Measurements from ENCODE around the gene CBR4. TPM values are rescaled to one million over a fixed set of nuclear protein-coding genes. Genes with fewer than 3 reads are reported as not detected.
A peak's percentile ranks its signal among the peaks of the same experiment; 100 is the strongest.

Gene CBR4
- total and polyA plus RNA-seq, 2 experiments from 2014 or later, result 36.9 to 38.1 TPM

DNA sequence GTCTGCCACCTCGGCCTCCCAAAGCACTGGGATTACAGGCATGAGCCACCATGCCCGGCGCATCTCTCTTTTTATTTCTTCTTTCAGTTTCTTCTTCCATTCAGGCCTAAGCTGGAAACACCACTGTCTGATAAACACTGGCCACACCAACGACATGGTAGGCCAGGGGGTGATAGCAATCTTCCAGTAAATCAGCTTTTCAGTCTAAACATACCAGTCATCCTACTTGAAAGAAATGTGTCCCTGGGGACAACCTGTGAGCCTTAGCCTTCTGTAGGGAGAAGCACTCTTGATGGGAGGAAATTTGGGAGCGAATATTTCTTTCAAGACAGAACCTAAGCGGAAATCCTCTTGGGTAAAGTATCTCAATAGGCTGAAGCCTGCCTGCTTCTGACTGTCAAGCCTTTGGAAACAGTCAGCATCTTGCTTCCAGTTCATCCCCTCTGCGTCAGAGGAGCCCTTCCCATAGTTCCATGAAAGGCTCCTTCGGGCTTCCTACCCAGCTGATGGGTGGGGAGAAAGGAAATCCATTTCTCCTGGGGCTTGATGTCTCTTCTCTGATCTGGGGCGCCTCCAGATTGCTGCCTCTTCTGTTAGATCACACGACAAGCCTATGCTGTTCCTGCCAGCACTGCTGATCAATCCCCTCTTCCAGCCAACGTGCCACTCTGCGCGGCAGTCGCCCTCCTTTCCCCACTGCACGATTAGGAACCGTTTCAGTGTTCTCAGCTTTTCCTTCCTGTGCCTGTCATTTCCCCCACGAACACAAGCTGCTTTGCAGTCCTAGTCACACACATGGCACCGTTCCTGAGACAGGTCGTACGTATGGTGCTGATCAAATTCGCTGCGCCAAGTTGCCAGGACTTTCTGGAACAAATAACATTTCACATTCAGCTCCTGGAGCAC, 49.5 kb upstream of the CBR4 start:
- H3K27ac Mint-ChIP-seq, result no peak overlapping the region
- no peaks in the 10 kb centered on the region for H3K36me3 ChIP-seq (ENCODE audit: insufficient read depth)
- no peaks in the 10 kb centered on the region for H3K36me3 Mint-ChIP-seq (ENCODE audit: low read depth)
- H3K79me2 ChIP-seq (replicated peaks; ENCODE audit: insufficient read depth), result no peaks in the 10 kb centered on the region
- H3K9me3 Mint-ChIP-seq, result no peaks in the 10 kb centered on the region
- peak overlapping the region; percentile 89 for H2AFZ ChIP-seq
- H3K27me3 ChIP-seq (ENCODE audit: insufficient read depth), result no peaks in the 10 kb centered on the region
- no peaks in the 10 kb centered on the region for H3F3A ChIP-seq (replicated peaks; ENCODE audit: low read depth)
- no peak overlapping the region for H3K27ac ChIP-seq (ENCODE audit: low read depth)
- no peak overlapping the region for H3K4me2 ChIP-seq
- no peak for DNase-seq (ENCODE audit: low spot score)
- H3K4me3 Mint-ChIP-seq, result no peak overlapping the region
- no peak overlapping the region for H3K4me3 ChIP-seq
- H4K20me1 ChIP-seq (replicated peaks; ENCODE audit: insufficient read depth), result no peaks in the 10 kb centered on the region
- no peaks in the 10 kb centered on the region for H3K9me2 ChIP-seq (ENCODE audit: insufficient read depth)
- TF ChIP-seq, protein P1, sequence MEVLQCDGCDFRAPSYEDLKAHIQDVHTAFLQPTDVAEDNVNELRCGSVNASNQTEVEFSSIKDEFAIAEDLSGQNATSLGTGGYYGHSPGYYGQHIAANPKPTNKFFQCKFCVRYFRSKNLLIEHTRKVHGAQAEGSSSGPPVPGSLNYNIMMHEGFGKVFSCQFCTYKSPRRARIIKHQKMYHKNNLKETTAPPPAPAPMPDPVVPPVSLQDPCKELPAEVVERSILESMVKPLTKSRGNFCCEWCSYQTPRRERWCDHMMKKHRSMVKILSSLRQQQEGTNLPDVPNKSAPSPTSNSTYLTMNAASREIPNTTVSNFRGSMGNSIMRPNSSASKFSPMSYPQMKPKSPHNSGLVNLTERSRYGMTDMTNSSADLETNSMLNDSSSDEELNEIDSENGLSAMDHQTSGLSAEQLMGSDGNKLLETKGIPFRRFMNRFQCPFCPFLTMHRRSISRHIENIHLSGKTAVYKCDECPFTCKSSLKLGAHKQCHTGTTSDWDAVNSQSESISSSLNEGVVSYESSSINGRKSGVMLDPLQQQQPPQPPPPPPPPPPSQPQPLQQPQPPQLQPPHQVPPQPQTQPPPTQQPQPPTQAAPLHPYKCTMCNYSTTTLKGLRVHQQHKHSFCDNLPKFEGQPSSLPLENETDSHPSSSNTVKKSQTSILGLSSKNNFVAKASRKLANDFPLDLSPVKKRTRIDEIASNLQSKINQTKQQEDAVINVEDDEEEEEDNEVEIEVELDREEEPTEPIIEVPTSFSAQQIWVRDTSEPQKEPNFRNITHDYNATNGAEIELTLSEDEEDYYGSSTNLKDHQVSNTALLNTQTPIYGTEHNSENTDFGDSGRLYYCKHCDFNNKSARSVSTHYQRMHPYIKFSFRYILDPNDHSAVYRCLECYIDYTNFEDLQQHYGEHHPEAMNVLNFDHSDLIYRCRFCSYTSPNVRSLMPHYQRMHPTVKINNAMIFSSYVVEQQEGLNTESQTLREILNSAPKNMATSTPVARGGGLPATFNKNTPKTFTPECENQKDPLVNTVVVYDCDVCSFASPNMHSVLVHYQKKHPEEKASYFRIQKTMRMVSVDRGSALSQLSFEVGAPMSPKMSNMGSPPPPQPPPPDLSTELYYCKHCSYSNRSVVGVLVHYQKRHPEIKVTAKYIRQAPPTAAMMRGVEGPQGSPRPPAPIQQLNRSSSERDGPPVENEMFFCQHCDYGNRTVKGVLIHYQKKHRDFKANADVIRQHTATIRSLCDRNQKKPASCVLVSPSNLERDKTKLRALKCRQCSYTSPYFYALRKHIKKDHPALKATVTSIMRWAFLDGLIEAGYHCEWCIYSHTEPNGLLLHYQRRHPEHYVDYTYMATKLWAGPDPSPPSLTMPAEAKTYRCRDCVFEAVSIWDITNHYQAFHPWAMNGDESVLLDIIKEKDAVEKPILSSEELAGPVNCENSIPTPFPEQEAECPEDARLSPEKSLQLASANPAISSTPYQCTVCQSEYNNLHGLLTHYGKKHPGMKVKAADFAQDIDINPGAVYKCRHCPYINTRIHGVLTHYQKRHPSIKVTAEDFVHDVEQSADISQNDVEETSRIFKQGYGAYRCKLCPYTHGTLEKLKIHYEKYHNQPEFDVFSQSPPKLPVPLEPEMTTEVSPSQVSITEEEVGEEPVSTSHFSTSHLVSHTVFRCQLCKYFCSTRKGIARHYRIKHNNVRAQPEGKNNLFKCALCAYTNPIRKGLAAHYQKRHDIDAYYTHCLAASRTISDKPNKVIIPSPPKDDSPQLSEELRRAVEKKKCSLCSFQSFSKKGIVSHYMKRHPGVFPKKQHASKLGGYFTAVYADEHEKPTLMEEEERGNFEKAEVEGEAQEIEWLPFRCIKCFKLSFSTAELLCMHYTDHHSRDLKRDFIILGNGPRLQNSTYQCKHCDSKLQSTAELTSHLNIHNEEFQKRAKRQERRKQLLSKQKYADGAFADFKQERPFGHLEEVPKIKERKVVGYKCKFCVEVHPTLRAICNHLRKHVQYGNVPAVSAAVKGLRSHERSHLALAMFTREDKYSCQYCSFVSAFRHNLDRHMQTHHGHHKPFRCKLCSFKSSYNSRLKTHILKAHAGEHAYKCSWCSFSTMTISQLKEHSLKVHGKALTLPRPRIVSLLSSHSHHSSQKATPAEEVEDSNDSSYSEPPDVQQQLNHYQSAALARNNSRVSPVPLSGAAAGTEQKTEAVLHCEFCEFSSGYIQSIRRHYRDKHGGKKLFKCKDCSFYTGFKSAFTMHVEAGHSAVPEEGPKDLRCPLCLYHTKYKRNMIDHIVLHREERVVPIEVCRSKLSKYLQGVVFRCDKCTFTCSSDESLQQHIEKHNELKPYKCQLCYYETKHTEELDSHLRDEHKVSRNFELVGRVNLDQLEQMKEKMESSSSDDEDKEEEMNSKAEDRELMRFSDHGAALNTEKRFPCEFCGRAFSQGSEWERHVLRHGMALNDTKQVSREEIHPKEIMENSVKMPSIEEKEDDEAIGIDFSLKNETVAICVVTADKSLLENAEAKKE (CRISPR knock-in tag; IDR thresholded peaks at IDR 0.05), result no peak
- TF ChIP-seq STAT1 (IDR thresholded peaks at IDR 0.05; ENCODE audit: unreplicated experiment), result no peak
- no peak for TF ChIP-seq EZH2phosphoT487 (IDR thresholded peaks at IDR 0.05; ENCODE audit: unreplicated experiment)
- peaks cover 2% of the 10 kb centered on the region for H3K27me3 Mint-ChIP-seq (ENCODE audit: insufficient read depth, low read depth, poor library complexity)
- H3K4me1 ChIP-seq (ENCODE audit: insufficient read depth), result no peaks in the 10 kb centered on the region
- no peaks in the 10 kb centered on the region for H3K4me1 Mint-ChIP-seq
- ATAC-seq, result no peak

DNA sequence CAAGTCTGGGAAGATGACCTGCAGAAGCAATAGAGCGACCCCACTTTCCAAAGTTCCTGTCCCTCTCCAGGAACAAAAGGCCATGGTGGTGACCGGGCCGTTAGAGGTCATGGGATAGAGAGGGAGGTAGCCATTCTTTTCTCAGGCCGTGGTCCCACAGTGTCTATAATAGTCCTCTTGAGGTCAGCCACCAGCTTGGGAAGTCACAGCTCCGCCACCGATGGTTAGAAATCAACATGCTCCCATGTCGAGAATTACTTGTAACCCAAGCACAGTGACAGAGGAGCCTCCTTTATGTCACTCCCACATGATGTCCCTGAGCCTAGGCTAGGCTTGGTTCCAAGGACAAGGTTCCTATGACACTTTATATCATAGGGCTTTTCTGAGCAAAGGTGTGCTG, 48.3 kb upstream of the CBR4 start:
- Histone ChIP-seq H3K27me3 (ENCODE audit: insufficient read depth) (no peaks in the 10 kb centered on the region), H3K4me1 (ENCODE audit: insufficient read depth) (no peaks in the 10 kb centered on the region), H3K27ac (ENCODE audit: low read depth) (no peak overlapping the region), H3F3A (replicated peaks; ENCODE audit: low read depth) (no peaks in the 10 kb centered on the region), H4K20me1 (replicated peaks; ENCODE audit: insufficient read depth) (no peaks in the 10 kb centered on the region), H3K79me2 (replicated peaks; ENCODE audit: insufficient read depth) (no peaks in the 10 kb centered on the region), H3K9me2 (ENCODE audit: insufficient read depth) (no peaks in the 10 kb centered on the region), H2AFZ (no peak overlapping the region), H3K36me3 (ENCODE audit: insufficient read depth) (no peaks in the 10 kb centered on the region), H3K4me2 (no peak overlapping the region), H3K4me3 (no peak overlapping the region)
- no peak overlapping the region for H3K27ac Mint-ChIP-seq
- peaks cover 2% of the 10 kb centered on the region for H3K27me3 Mint-ChIP-seq (ENCODE audit: insufficient read depth, low read depth, poor library complexity)
- no peaks in the 10 kb centered on the region for H3K4me1 Mint-ChIP-seq
- DNase-seq (ENCODE audit: low spot score) (no peak), ATAC-seq (no peak)
- H3K36me3 Mint-ChIP-seq (ENCODE audit: low read depth), result no peaks in the 10 kb centered on the region
- H3K9me3 Mint-ChIP-seq, result no peaks in the 10 kb centered on the region
- H3K4me3 Mint-ChIP-seq, result no peak overlapping the region
- TF ChIP-seq, protein P1 (CRISPR knock-in tag; IDR thresholded peaks at IDR 0.05), result no peak
- TF ChIP-seq ZNF331 (CRISPR knock-in tag; IDR thresholded peaks at IDR 0.05; ENCODE audit: low read depth), result no peak

Measured in GM23338 (cell line).